Astrocyte (in vitro differentiated cells and primary cell): ENCODE measurements around the gene ZSCAN22. TPM values are rescaled to one million over a fixed set of nuclear protein-coding genes. Genes with fewer than 3 reads are reported as not detected.

Experiments used
- DNase-seq: peaks from one replicate; pipeline ENCODE4 v3.0.0-alpha.2; 2010; ENCODE audit warnings: low read depth
- FAIRE-seq: peaks from 2 replicates; lab custom pipeline; 2011; peaks lifted over from hg19 to GRCh38; lab: Jason Lieb, UNC
- H2AFZ ChIP-seq: 2 replicates; pipeline ENCODE4 v1.6.0; 2012; ENCODE audit warnings: low read depth, low read length, inconsistent platforms
- H3K27ac ChIP-seq: 2 replicates; pipeline ENCODE4 v1.5.1; 2011; ENCODE audit warnings: low read depth, low read length, inconsistent platforms
- H3K27me3 ChIP-seq: 2 replicates; pipeline ENCODE4 v1.6.0; 2011; ENCODE audit warnings: low read length, inconsistent platforms; ENCODE audit not compliant: insufficient read depth
- H3K36me3 ChIP-seq: 2 replicates; pipeline ENCODE4 v1.5.1; 2011; ENCODE audit warnings: low read length, inconsistent platforms; ENCODE audit not compliant: insufficient read depth
- H3K4me1 ChIP-seq: 2 replicates; pipeline ENCODE4 v1.5.1; 2011; ENCODE audit warnings: low read length, inconsistent platforms; ENCODE audit not compliant: insufficient read depth
- H3K4me2 ChIP-seq: 2 replicates; pipeline ENCODE4 v1.6.0; 2012; ENCODE audit warnings: low read length, inconsistent platforms
- H3K4me3 ChIP-seq: 2 replicates; pipeline ENCODE4 v1.5.1; 2011; ENCODE audit warnings: low read depth, mild to moderate bottlenecking, low read length, inconsistent platforms; ENCODE audit not compliant: insufficient read depth
- H3K79me2 ChIP-seq: 2 replicates; pipeline ENCODE4 v1.6.0; 2012; ENCODE audit warnings: mild to moderate bottlenecking, low read length, inconsistent platforms; ENCODE audit not compliant: insufficient read depth
- H3K9ac ChIP-seq: 2 replicates; pipeline ENCODE4 v1.6.0; 2012; ENCODE audit warnings: mild to moderate bottlenecking, low read length, inconsistent platforms
- H3K9me3 ChIP-seq: 2 replicates; pipeline ENCODE4 v1.5.1; 2012; ENCODE audit warnings: low read depth, mild to moderate bottlenecking, low read length, inconsistent platforms; ENCODE audit not compliant: insufficient read depth
- H4K20me1 ChIP-seq: 2 replicates; pipeline ENCODE4 v1.6.0; 2012; ENCODE audit warnings: low read length, inconsistent platforms; ENCODE audit not compliant: insufficient read depth
- H3K27ac Mint-ChIP-seq: one replicate; pipeline ENCODE4 v1.8.0; 2021; ENCODE audit warnings: mild to moderate bottlenecking, mixed read lengths; ENCODE audit not compliant: unreplicated experiment
- H3K27me3 Mint-ChIP-seq: one replicate; pipeline ENCODE4 v1.8.0; 2021; ENCODE audit warnings: low read depth, mixed read lengths; ENCODE audit not compliant: unreplicated experiment
- H3K36me3 Mint-ChIP-seq: one replicate; pipeline ENCODE4 v1.8.0; 2021; ENCODE audit warnings: low read depth, mixed read lengths; ENCODE audit not compliant: unreplicated experiment
- H3K4me1 Mint-ChIP-seq: one replicate; pipeline ENCODE4 v1.8.0; 2021; ENCODE audit warnings: low read depth, mixed read lengths; ENCODE audit not compliant: unreplicated experiment
- H3K4me3 Mint-ChIP-seq: one replicate; pipeline ENCODE4 v1.8.0; 2021; ENCODE audit warnings: mild to moderate bottlenecking, moderate library complexity, mixed read lengths; ENCODE audit not compliant: unreplicated experiment
- H3K9me3 Mint-ChIP-seq: one replicate; pipeline ENCODE4 v1.8.0; 2021; ENCODE audit warnings: mild to moderate bottlenecking, mixed read lengths; ENCODE audit not compliant: unreplicated experiment
- CTCF ChIP-seq: IDR thresholded peaks from 2 replicates; pipeline ENCODE4 v1.5.1; 2011; ENCODE audit warnings: low read depth, mild to moderate bottlenecking, inconsistent platforms, low read length, moderate library complexity; ENCODE audit not compliant: insufficient read depth
- EZH2 ChIP-seq: IDR thresholded peaks from 2 replicates; pipeline ENCODE4 v1.6.1; 2012; ENCODE audit warnings: mild to moderate bottlenecking, low read length, inconsistent platforms; ENCODE audit not compliant: insufficient read depth
- total RNA-seq: library from RNA; stranded (reverse); gene quantifications from 2 replicates; pipeline ENCODE4 v1.2.1, GENCODE V29; 2021

ZSCAN22 gene
- total RNA-seq, 1 donor from 2014 or later: 3.1 TPM

GRCh38 chr19:58318297-58318696, 8.5 kb upstream of the ZSCAN22 start:
- no peak overlapping the region for H2AFZ ChIP-seq
- Mint-ChIP-seq H3K9me3 (peaks cover 3% of the 10 kb centered on the region), H3K4me1 (no peaks in the 10 kb centered on the region), H3K27ac (no peak overlapping the region), H3K36me3 (peaks cover 11% of the 10 kb centered on the region), H3K4me3 (no peak overlapping the region), H3K27me3 (no peaks in the 10 kb centered on the region)
- no peak overlapping the region for H3K27ac ChIP-seq
- peaks cover 57% of the 10 kb centered on the region for H4K20me1 ChIP-seq
- no peaks in the 10 kb centered on the region for H3K9me3 ChIP-seq
- H3K4me2 ChIP-seq: no peak overlapping the region
- FAIRE-seq (no peak), DNase-seq (no peak)
- peaks cover 16% of the 10 kb centered on the region for H3K36me3 ChIP-seq
- no peaks in the 10 kb centered on the region for H3K79me2 ChIP-seq
- no peaks in the 10 kb centered on the region for H3K27me3 ChIP-seq
- H3K4me3 ChIP-seq: no peak overlapping the region
- no peak overlapping the region for H3K9ac ChIP-seq
- TF ChIP-seq EZH2 (no peak), CTCF (no peak)
- H3K4me1 ChIP-seq: no peaks in the 10 kb centered on the region

- peaks cover 57% of the 10 kb centered on the region for H4K20me1 ChIP-seq
- H3K27ac Mint-ChIP-seq: no peak overlapping the region
- no peaks in the 10 kb centered on the region for H3K27me3 ChIP-seq
- H3K4me3 ChIP-seq: no peak overlapping the region
- H3K4me2 ChIP-seq: no peak overlapping the region
- no peak overlapping the region for H3K9ac ChIP-seq
- no peak overlapping the region for H3K4me3 Mint-ChIP-seq
- DNase-seq (no peak), FAIRE-seq (no peak)
- peaks cover 8% of the 10 kb centered on the region for H3K36me3 ChIP-seq
- H3K27ac ChIP-seq: no peak overlapping the region
- no peaks in the 10 kb centered on the region for H3K4me1 Mint-ChIP-seq
- no peaks in the 10 kb centered on the region for H3K79me2 ChIP-seq
- H3K9me3 ChIP-seq: no peaks in the 10 kb centered on the region
- no peaks in the 10 kb centered on the region for H3K27me3 Mint-ChIP-seq
- no peak overlapping the region for H2AFZ ChIP-seq
- H3K9me3 Mint-ChIP-seq: peaks cover 3% of the 10 kb centered on the region
- peaks cover 11% of the 10 kb centered on the region for H3K36me3 Mint-ChIP-seq
- TF ChIP-seq CTCF: no peak
- no peak for TF ChIP-seq EZH2
- no peaks in the 10 kb centered on the region for H3K4me1 ChIP-seq
Observed at GRCh38 chr19:58319241-58319640, 7.6 kb upstream of the ZSCAN22 start.

- peak overlapping the region; percentile 88 for H3K4me2 ChIP-seq
Observed at GRCh38 chr19:58325311-58326022, 1.3 kb upstream of the ZSCAN22 start.

More at GRCh38 chr19:58325311-58326022, 1.3 kb upstream of the ZSCAN22 start:
- no peak for FAIRE-seq
- TF ChIP-seq EZH2 (no peak), CTCF (no peak)
- Histone ChIP-seq H3K27ac (no peak overlapping the region), H2AFZ (no peak overlapping the region), H3K36me3 (no peaks in the 10 kb centered on the region), H3K4me3 (peak overlapping the region; percentile 84), H4K20me1 (peaks cover 47% of the 10 kb centered on the region), H3K9me3 (no peaks in the 10 kb centered on the region), H3K4me1 (peaks cover 23% of the 10 kb centered on the region), H3K79me2 (peaks cover 49% of the 10 kb centered on the region), H3K9ac (peak overlapping the region; percentile 88), H3K27me3 (no peaks in the 10 kb centered on the region)
- DNase-seq: peak; percentile 29
- Mint-ChIP-seq H3K9me3 (no peaks in the 10 kb centered on the region), H3K27ac (no peak overlapping the region), H3K36me3 (peaks cover 6% of the 10 kb centered on the region), H3K4me3 (no peak overlapping the region), H3K27me3 (no peaks in the 10 kb centered on the region), H3K4me1 (peaks cover 3% of the 10 kb centered on the region)
